K562 (cell line): ENCODE data around the gene ARID3B. TPM values are rescaled to one million over a fixed set of nuclear protein-coding genes. Genes with fewer than 3 reads are reported as not detected.
A peak's percentile ranks its signal among the peaks of the same experiment; 100 is the strongest.

Experiments used
- ATAC-seq: fragments of 200-7000 bp; cut with Tn5 transposase; 3 replicates; pipeline ENCODE4 v1.9.1; 2020; ENCODE audit warnings: moderate library complexity
- BruUV-seq: library from RNA; stranded (reverse); fragments of 400-500 nt; replicated peaks from 2 replicates; lab custom pipeline; 2021; lab: Mats Ljungman, UMichigan
- CTCF ChIA-PET: fragments of 300-600 bp; formaldehyde crosslinking; extraction: SDS; loops from one replicate; lab custom pipeline; 2021; ENCODE audit warnings: low intra/inter-chr PET ratio; lab: Yijun Ruan, JAX
- POLR2A ChIA-PET: fragments of 300-600, 350-650 bp; sonication (Branson Sonifier 250); formaldehyde crosslinking; extraction: SDS; loops from one replicate; lab custom pipeline; 2021; ENCODE audit warnings: antibody characterized with exemption, inconsistent platforms; lab: Yijun Ruan, JAX
- DNase-seq, 4 experiments: peaks; one replicate each; pipeline versions ENCODE4 v3.0.0 to v3.0.0-alpha.2; 2011 to 2018; ENCODE audit warnings: low spot score in 3 of 4, mixed read lengths in 3 of 4; ENCODE audit errors: extremely low read depth in 1 of 4
- FAIRE-seq: peaks from 2 replicates; lab custom pipeline; 2011; peaks lifted over from hg19 to GRCh38; lab: Jason Lieb, UNC
- H2AFZ ChIP-seq: 2 replicates; pipeline ENCODE4 v1.6.0; 2011; ENCODE audit warnings: low read depth, low read length, control low read depth, inconsistent platforms
- H3K27ac ChIP-seq: fragments of 200-600 bp; 3 replicates; pipeline ENCODE4 v1.8.0; 2011; ENCODE audit warnings: low read depth, mild to moderate bottlenecking, control low read depth, inconsistent platforms, low read length, moderate library complexity, mixed read lengths; ENCODE audit errors: extremely low read depth
- H3K27me3 ChIP-seq, 2 experiments: fragments of 300-600 bp in 1 of 2; 2 replicates in 1 of 2; 3 replicates in 1 of 2; pipeline versions ENCODE4 v1.6.0 to v1.8.0; 2011; ENCODE audit warnings: inconsistent platforms in 2 of 2, low read length in 2 of 2, mild to moderate bottlenecking in 1 of 2, mixed read lengths in 1 of 2, moderate library complexity in 1 of 2; ENCODE audit not compliant: control insufficient read depth in 2 of 2, insufficient read depth in 2 of 2
- H3K36me3 ChIP-seq: fragments of 300-600 bp; 3 replicates; pipeline ENCODE4 v1.8.0; 2011; ENCODE audit warnings: mild to moderate bottlenecking, low read length, inconsistent platforms; ENCODE audit not compliant: control insufficient read depth, insufficient read depth
- H3K4me1 ChIP-seq, 2 experiments: fragments of 200-600 bp in 1 of 2; replicated peaks in 1 of 2; 2 replicates in 1 of 2; 3 replicates in 1 of 2; pipeline versions ENCODE4 v1.5.1 to v1.8.0; 2011; ENCODE audit warnings: inconsistent platforms in 2 of 2, low read length in 2 of 2, mild to moderate bottlenecking in 1 of 2, mixed read lengths in 1 of 2, moderate library complexity in 1 of 2; ENCODE audit not compliant: control insufficient read depth in 2 of 2, insufficient read depth in 2 of 2
- H3K4me2 ChIP-seq: 2 replicates; pipeline ENCODE4 v1.6.1; 2011; ENCODE audit warnings: low read length, control low read depth, inconsistent platforms, mixed read lengths; ENCODE audit not compliant: insufficient read depth
- H3K4me3 ChIP-seq: fragments of 200-600 bp; sonication (generic), shearing (Covaris generic); 2 replicates; pipeline ENCODE4 v1.5.1; 2016; ENCODE audit warnings: control low read depth, inconsistent platforms
- H3K79me2 ChIP-seq: fragments of 200-600 bp; 3 replicates; pipeline ENCODE4 v1.8.0; 2011; ENCODE audit warnings: low read length, inconsistent platforms; ENCODE audit not compliant: control insufficient read depth, insufficient read depth
- H3K9ac ChIP-seq, 2 experiments: 2 replicates each; pipeline versions ENCODE4 v1.6.0 to v1.6.1; 2011; ENCODE audit warnings: low read depth in 2 of 2, low read length in 2 of 2, control low read depth in 1 of 2, inconsistent platforms in 1 of 2, mild to moderate bottlenecking in 1 of 2, mixed read lengths in 1 of 2; ENCODE audit not compliant: insufficient read depth in 1 of 2
- H3K9me1 ChIP-seq: one replicate; pipeline ENCODE4 v1.6.0; 2011; ENCODE audit warnings: inconsistent platforms, mild to moderate bottlenecking, low read length, moderate library complexity; ENCODE audit not compliant: control insufficient read depth, insufficient read depth
- H3K9me3 ChIP-seq: replicated peaks from 2 replicates; pipeline ENCODE4 v1.5.1; 2011; ENCODE audit warnings: low read depth, low read length, inconsistent platforms; ENCODE audit not compliant: control insufficient read depth, insufficient read depth
- H4K20me1 ChIP-seq: replicated peaks from 2 replicates; pipeline ENCODE4 v1.6.1; 2011; ENCODE audit warnings: low read length, inconsistent platforms, mixed read lengths; ENCODE audit not compliant: control insufficient read depth, insufficient read depth
- ETV5 ChIP-seq: sonication (generic); formaldehyde crosslinking; IDR thresholded peaks from 2 replicates; pipeline ENCODE4 v1.4.0; 2020; ENCODE audit warnings: low read depth, mild to moderate bottlenecking, missing genetic modification reagents
- FOSL1 ChIP-seq: fragments of 200-800 bp; sonication (Bioruptor generic); conservative IDR thresholded peaks from 2 replicates; pipeline ENCODE4 v1.6.1; 2016; ENCODE audit warnings: missing genetic modification characterization, missing compliant biosample characterization
- HDAC3 ChIP-seq: fragments of 450-650 bp; IDR thresholded peaks from 2 replicates; pipeline ENCODE4 v1.6.1; 2018; ENCODE audit warnings: borderline replicate concordance, mild to moderate bottlenecking, moderate library complexity; ENCODE audit not compliant: partially characterized antibody
- MAZ ChIP-seq, 2 experiments: fragments of 450-650 bp in 1 of 2; sonication (generic) in 1 of 2; formaldehyde crosslinking; IDR thresholded peaks in 1 of 2; conservative IDR thresholded peaks in 1 of 2; 2 replicates each; pipeline versions ENCODE4 v1.4.0 to v1.5.0; 2020; ENCODE audit warnings: mild to moderate bottlenecking in 1 of 2, missing genetic modification reagents in 1 of 2
- MTA1 ChIP-seq: fragments of 450-650 bp; IDR thresholded peaks from 2 replicates; pipeline ENCODE4 v1.6.1; 2017; ENCODE audit warnings: borderline replicate concordance
- NR4A1 ChIP-seq, 2 experiments: fragments of 250-450 bp in 1 of 2; fragments of 450-650 bp in 1 of 2; sonication (Bioruptor Pico) in 1 of 2; IDR thresholded peaks; 2 replicates each; pipeline versions ENCODE4 v1.4.0 to v1.6.1; 2016 to 2020; ENCODE audit warnings: mild to moderate bottlenecking in 2 of 2, missing compliant biosample characterization in 1 of 2, missing genetic modification characterization in 1 of 2, moderate library complexity in 1 of 2
- SMAD4 ChIP-seq: fragments of 250-450 bp; sonication (Bioruptor Pico); conservative IDR thresholded peaks from 2 replicates; pipeline ENCODE4 v1.8.0; 2021; ENCODE audit warnings: inconsistent platforms, mild to moderate bottlenecking, moderate library complexity
- ZNF586 ChIP-seq: fragments of 450-650 bp; formaldehyde crosslinking; conservative IDR thresholded peaks from 2 replicates; pipeline ENCODE4 v1.4.0; 2020; ENCODE audit warnings: mild to moderate bottlenecking, moderate library complexity
- whole genome bisulfite sequencing: fragments of 100-300 bp; shearing (Covaris generic); methylation state at CpG from one replicate; pipeline ENCODE4 v1.1.6; 2016; ENCODE audit warnings: low coverage, mixed read lengths; ENCODE audit not compliant: insufficient coverage; ENCODE audit errors: missing lambda C conversion rate; 5-methylcytosine and 5-hydroxymethylcytosine counted together
- in situ Hi-C: fragments of 300-500 bp; cut with MboI; formaldehyde crosslinking; loops from 4 replicates; pipeline ENCODE4 v1.15.0; 2018; ENCODE audit warnings: inconsistent platforms, mixed read lengths
- intact Hi-C: fragments of 100-400 bp; cut with micrococcal nuclease; formaldehyde crosslinking; loops from 2 replicates; pipeline ENCODE4 v1.14.2; 2022
- polyA plus RNA-seq, 8 experiments: library from polyadenylated mRNA; depleted of rRNA in 4 of 8; stranded (reverse) in 5 of 8; unstranded in 3 of 8; fragments of >200 nt; fragmentation: Nextera tagmentation in 2 of 8; fragmentation: Illumina TruSeq in 1 of 8; extraction: Ambion mirVana in 2 of 8; extraction: Trizol in 1 of 8; gene quantifications; 2 replicates each; pipeline versions ENCODE4 v1.2.1 to v1.2.3, GENCODE V29; 2011 to 2014; ENCODE audit warnings: inconsistent platforms in 1 of 8, missing spikeins in 1 of 8
- total RNA-seq, 7 experiments: library from RNA; depleted of rRNA in 6 of 7; stranded (reverse); fragments of >200 nt in 6 of 7; fragmentation: Illumina TruSeq in 2 of 7; extraction: Trizol in 2 of 7; gene quantifications; 2 replicates each; pipeline versions ENCODE4 v1.2.1 to v1.2.3, GENCODE V29; 2011 to 2021; ENCODE audit warnings: low replicate concordance in 1 of 7
- TF ChIP-seq, protein P1 (sequence below): fragments of 450-650 bp; formaldehyde crosslinking; IDR thresholded peaks from 2 replicates; pipeline ENCODE4 v1.4.0; 2022; ENCODE audit warnings: mild to moderate bottlenecking, moderate library complexity
- TF ChIP-seq, protein P2 (sequence below): fragments of 200-800 bp; sonication (Bioruptor generic); IDR thresholded peaks from 2 replicates; pipeline ENCODE4 v1.6.1; 2016; ENCODE audit warnings: missing genetic modification characterization, missing compliant biosample characterization

ARID3B gene
- total and polyA plus RNA-seq, 9 of the 15 experiments (the other 6 are each of a cell fraction or from before 2014, with no cell fraction given), result 0.32 to 15.1 (median 7.1) TPM

DNA sequence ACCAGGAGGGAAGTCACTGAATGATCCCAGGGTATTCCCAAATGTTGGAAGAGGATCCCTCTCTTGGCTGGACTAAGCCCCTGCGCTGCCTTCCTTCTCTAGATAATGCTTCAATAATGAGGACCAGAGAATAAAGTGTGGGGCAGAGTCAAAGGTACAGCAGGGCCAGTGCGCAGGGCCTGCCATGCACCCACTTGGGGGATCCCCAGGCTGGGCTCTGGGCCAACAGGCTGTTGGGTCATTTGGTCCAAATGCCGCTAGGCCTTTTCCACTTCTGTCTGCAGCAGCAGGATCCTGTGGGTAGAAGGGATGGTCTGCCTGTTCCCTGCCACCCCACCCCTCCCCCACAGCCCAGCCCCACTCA is 68.9 kb downstream of the ARID3B start (continued):
- TF ChIP-seq NR4A1 (CRISPR knock-in tag; IDR thresholded peaks at IDR 0.05), result no peak
- TF ChIP-seq NR4A1 (tag; IDR thresholded peaks at IDR 0.05), result no peak

DNA sequence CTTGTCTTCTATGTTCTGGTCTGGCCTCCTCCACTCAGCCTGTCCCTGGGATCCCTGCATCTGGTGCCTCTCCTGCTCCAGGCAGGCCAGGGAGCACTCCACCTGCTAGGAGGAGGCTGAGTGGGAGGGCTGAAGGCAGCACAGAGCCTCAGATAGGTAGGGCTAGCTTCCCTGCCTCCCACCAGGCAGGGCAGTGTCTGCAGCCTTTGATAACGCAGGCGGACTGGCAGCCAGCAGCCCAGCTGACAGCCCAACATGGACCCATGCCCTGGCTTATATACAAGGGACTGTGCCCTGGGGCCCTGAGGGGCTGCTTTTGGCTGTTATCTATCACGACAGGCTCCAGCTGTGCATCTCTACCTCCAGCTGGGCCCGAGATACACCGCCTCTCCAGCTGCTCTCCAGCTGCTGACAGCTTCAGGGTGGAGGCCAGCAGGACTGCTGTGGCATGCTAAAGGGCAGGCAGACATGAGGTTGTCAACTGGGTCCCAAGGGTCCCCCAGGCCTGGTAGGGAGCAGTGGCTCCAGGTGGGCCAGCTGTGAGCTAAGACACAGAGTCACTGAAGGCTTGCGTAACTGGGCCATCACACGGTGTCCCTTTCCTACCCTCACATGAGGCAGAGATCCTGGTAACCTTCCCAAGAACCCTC is 69.4 kb downstream of the ARID3B start:
- POLR2A ChIA-PET, result interaction anchor here (0.6 to 9.7 kb wide), 8 partner anchors 9 to 286 kb away, joined by 3 to 111 read pairs (median 3); partner anchors contain the start of gene ARID3B
- Histone ChIP-seq H3K4me2 (peak overlapping the region; percentile 22; the same call in 1 of the 2 replicates), H3K9me1 (no peaks in the 10 kb centered on the region), H3K9me3 (no peaks in the 10 kb centered on the region), H3K27me3 (peaks cover 0 to 11% of the 10 kb centered on the region in 2 experiments; a peak in 2 of 5 replicates), H3K27ac (no peak overlapping the region; the same call in 2 of the 3 replicates), H4K20me1 (peaks cover 15% of the 10 kb centered on the region), H3K4me3 (no peak overlapping the region), H3K4me1 (peaks cover 17 to 51% of the 10 kb centered on the region in 2 experiments), H3K79me2 (peaks cover 6% of the 10 kb centered on the region; the same call in 1 of the 3 replicates), H3K9ac (peak overlapping the region in 1 of 2 experiments; percentile 15; a peak in 2 of 4 replicates), H3K36me3 (no peaks in the 10 kb centered on the region), H2AFZ (no peak overlapping the region)
- in situ Hi-C loops, result loop anchor here (5.0 kb wide), 1 partner anchor 63 kb away; no protein-coding TSS in a partner anchor
- peak; percentile 64 for ATAC-seq
- CTCF ChIA-PET, result no interaction called here
- peak; percentile 91 to 94 (median 92) for DNase-seq
- intact Hi-C loops, result loop anchor here (1.0 to 10.0 kb wide), 3 partner anchors 64 to 616 kb away; partner anchors contain the start of genes PML, STOML1 and UBL7
- no TSS peak for BruUV-seq
- 2% methylated on average over 7 of the region's 7 CpGs for WGBS
- peak; percentile 97 for FAIRE-seq
- TF ChIP-seq MAZ (CRISPR knock-in tag; conservative IDR thresholded peaks at IDR 0.05 in 1 of 2, IDR thresholded peaks at IDR 0.05 in 1 of 2) (peak; percentile 39 to 86; a peak in 3 of 4 replicates), FOSL1 (peak; percentile 40; the same call in 1 of the 2 replicates), ZNF586 (no peak), HDAC3 (no peak), ETV5 (CRISPR knock-in tag) (peak; percentile 35; the same call in 1 of the 2 replicates), SMAD4 (peak; percentile 98), MTA1 (peak; percentile 56; the same call in 1 of the 2 replicates)
- TF ChIP-seq, protein P1, sequence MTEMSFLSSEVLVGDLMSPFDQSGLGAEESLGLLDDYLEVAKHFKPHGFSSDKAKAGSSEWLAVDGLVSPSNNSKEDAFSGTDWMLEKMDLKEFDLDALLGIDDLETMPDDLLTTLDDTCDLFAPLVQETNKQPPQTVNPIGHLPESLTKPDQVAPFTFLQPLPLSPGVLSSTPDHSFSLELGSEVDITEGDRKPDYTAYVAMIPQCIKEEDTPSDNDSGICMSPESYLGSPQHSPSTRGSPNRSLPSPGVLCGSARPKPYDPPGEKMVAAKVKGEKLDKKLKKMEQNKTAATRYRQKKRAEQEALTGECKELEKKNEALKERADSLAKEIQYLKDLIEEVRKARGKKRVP (CRISPR knock-in tag), result peak; percentile 41; the same call in 1 of the 2 replicates
- TF ChIP-seq, protein P2, sequence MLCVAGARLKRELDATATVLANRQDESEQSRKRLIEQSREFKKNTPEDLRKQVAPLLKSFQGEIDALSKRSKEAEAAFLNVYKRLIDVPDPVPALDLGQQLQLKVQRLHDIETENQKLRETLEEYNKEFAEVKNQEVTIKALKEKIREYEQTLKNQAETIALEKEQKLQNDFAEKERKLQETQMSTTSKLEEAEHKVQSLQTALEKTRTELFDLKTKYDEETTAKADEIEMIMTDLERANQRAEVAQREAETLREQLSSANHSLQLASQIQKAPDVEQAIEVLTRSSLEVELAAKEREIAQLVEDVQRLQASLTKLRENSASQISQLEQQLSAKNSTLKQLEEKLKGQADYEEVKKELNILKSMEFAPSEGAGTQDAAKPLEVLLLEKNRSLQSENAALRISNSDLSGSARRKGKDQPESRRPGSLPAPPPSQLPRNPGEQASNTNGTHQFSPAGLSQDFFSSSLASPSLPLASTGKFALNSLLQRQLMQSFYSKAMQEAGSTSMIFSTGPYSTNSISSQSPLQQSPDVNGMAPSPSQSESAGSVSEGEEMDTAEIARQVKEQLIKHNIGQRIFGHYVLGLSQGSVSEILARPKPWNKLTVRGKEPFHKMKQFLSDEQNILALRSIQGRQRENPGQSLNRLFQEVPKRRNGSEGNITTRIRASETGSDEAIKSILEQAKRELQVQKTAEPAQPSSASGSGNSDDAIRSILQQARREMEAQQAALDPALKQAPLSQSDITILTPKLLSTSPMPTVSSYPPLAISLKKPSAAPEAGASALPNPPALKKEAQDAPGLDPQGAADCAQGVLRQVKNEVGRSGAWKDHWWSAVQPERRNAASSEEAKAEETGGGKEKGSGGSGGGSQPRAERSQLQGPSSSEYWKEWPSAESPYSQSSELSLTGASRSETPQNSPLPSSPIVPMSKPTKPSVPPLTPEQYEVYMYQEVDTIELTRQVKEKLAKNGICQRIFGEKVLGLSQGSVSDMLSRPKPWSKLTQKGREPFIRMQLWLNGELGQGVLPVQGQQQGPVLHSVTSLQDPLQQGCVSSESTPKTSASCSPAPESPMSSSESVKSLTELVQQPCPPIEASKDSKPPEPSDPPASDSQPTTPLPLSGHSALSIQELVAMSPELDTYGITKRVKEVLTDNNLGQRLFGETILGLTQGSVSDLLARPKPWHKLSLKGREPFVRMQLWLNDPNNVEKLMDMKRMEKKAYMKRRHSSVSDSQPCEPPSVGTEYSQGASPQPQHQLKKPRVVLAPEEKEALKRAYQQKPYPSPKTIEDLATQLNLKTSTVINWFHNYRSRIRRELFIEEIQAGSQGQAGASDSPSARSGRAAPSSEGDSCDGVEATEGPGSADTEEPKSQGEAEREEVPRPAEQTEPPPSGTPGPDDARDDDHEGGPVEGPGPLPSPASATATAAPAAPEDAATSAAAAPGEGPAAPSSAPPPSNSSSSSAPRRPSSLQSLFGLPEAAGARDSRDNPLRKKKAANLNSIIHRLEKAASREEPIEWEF, result peak; percentile 83; the same call in 1 of the 2 replicates
